Thymus (tissue), 11 donors: Measurements from ENCODE around the gene TRAF5. TPM values are rescaled to one million over a fixed set of nuclear protein-coding genes. Genes with fewer than 3 reads are reported as not detected.
A peak's percentile ranks its signal among the peaks of the same experiment; 100 is the strongest.

Experiments
- DNase-seq, 9 donors: peaks; one replicate each; pipeline ENCODE4 v3.0.0-alpha.2; 2013; ENCODE audit warnings: low spot score in 9 of 9, low read depth in 6 of 9, missing footprints in 1 of 9
- H3K27ac ChIP-seq, 2 donors: one replicate each; pipeline ENCODE4 v1.5.1; 2013; ENCODE audit warnings: control low read depth in 1 of 2, low read depth in 1 of 2, low read length in 1 of 2, mild to moderate bottlenecking in 1 of 2, moderate library complexity in 1 of 2
- H3K27me3 ChIP-seq, 2 donors: one replicate each; pipeline ENCODE4 v1.5.1; 2013; ENCODE audit warnings: low read length in 1 of 2; ENCODE audit not compliant: control insufficient read depth in 2 of 2, insufficient read depth in 1 of 2
- H3K36me3 ChIP-seq, 2 donors: one replicate each; pipeline ENCODE4 v1.5.1; 2013; ENCODE audit warnings: low read length in 1 of 2, mild to moderate bottlenecking in 1 of 2, moderate library complexity in 1 of 2; ENCODE audit not compliant: control insufficient read depth in 2 of 2, insufficient read depth in 2 of 2
- H3K4me1 ChIP-seq, 2 donors: one replicate each; pipeline ENCODE4 v1.5.1; 2013; ENCODE audit warnings: low read length in 2 of 2; ENCODE audit not compliant: control insufficient read depth in 2 of 2, insufficient read depth in 2 of 2
- H3K4me3 ChIP-seq, 2 donors: one replicate each; pipeline ENCODE4 v1.5.1; 2013; ENCODE audit warnings: low read length in 2 of 2, control low read depth in 1 of 2, mild to moderate bottlenecking in 1 of 2
- H3K9me3 ChIP-seq, 2 donors: one replicate each; pipeline ENCODE4 v1.5.1; 2013; ENCODE audit warnings: low read length in 1 of 2, mild to moderate bottlenecking in 1 of 2; ENCODE audit not compliant: control insufficient read depth in 2 of 2, insufficient read depth in 1 of 2
- WGBS: extraction: QIAGEN DNeasy Blood & Tissue Kit; methylation state at CpG from one replicate; pipeline ENCODE4 v1.1.7; 2013; 5-methylcytosine and 5-hydroxymethylcytosine counted together
- polyA plus RNA-seq: library from polyadenylated mRNA; stranded (reverse); fragments of 200-250 nt; gene quantifications from one replicate; pipeline ENCODE4 v1.2.3, GENCODE V29; 2013
- total RNA-seq: library from RNA; stranded (reverse); fragments of 120-200 nt; gene quantifications from one replicate; pipeline ENCODE4 v1.2.4, GENCODE V29; 2013
- donor health status: healthy.

The TRAF5 gene
- total and polyA plus RNA-seq, 2 donors = 17.0 to 47.6 TPM

- peaks cover 13 to 32% of the 10 kb centered on the region in 2 donors for H3K36me3 ChIP-seq
- H3K4me3 ChIP-seq = no peak overlapping the region
- 97% methylated on average over 2 of the region's 2 CpGs for WGBS
- H3K27ac ChIP-seq = no peak overlapping the region
- H3K9me3 ChIP-seq = no peaks in the 10 kb centered on the region
- no peak for DNase-seq
- H3K4me1 ChIP-seq = no peaks in the 10 kb centered on the region
- H3K27me3 ChIP-seq = no peaks in the 10 kb centered on the region
Measured at GRCh38 chr1:211375949-211376348, 49.3 kb downstream of the TRAF5 start.

DNA sequence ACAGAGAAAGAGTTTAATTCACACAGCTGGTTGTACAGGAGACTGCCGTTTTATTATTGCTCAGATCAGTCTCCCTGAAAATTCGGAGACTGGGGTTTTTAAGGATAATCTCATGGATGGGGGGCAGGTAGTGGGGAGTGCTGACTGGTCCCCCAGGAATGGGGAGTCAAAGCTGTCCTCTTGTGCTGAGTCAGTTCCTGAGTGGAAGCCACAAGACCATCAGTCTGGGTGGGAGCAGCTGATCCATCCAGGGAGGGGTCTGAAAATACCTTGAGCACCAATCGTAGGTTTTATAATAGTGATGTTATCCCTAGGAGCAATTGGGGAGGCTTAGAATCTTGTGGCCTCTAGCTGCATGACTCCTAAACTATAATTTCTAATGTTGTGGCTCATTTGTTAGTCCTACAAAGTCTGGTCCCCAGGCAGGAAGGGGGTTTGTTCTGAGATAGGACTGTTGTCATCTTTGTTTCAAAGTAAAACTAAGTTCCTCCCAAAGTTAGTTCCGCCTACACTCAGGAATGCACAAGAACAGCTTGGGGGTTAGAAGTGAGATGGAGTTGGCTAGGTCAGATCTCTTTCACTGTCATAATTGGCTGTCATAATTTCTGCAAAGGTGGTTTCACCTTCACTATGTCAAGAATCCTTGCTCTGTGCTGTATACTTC, 50.3 kb downstream of the TRAF5 start:
- no peaks in the 10 kb centered on the region for H3K4me1 ChIP-seq
- WGBS = 93% methylated on average over 4 of the region's 4 CpGs
- H3K4me3 ChIP-seq = no peak overlapping the region
- H3K27ac ChIP-seq = no peak overlapping the region
- H3K36me3 ChIP-seq = peaks cover 13 to 25% of the 10 kb centered on the region in 2 donors
- H3K27me3 ChIP-seq = no peaks in the 10 kb centered on the region
- H3K9me3 ChIP-seq = no peaks in the 10 kb centered on the region
- DNase-seq = no peak

GRCh38 chr1:211377539-211378450, 51.2 kb downstream of the TRAF5 start:
- Histone ChIP-seq H3K9me3 (peaks cover 0 to 1% of the 10 kb centered on the region in 2 donors), H3K27ac (peak overlapping the region in 1 of 2 donors; percentile 2), H3K4me1 (peaks cover 0 to under 1% of the 10 kb centered on the region in 2 donors), H3K4me3 (no peak overlapping the region), H3K27me3 (peaks cover 0 to under 1% of the 10 kb centered on the region in 2 donors), H3K36me3 (peaks cover 9 to 20% of the 10 kb centered on the region in 2 donors)
- WGBS = 93% methylated on average over 4 of the region's 4 CpGs
- no peak for DNase-seq

GRCh38 chr1:211378844-211379243, 52.2 kb downstream of the TRAF5 start:
- Histone ChIP-seq H3K4me3 (no peak overlapping the region), H3K27me3 (peaks cover 0 to 2% of the 10 kb centered on the region in 2 donors), H3K36me3 (peaks cover 9 to 19% of the 10 kb centered on the region in 2 donors), H3K4me1 (peaks cover 0 to 5% of the 10 kb centered on the region in 2 donors), H3K27ac (peak overlapping the region in 1 of 2 donors; percentile 20), H3K9me3 (peaks cover 0 to 1% of the 10 kb centered on the region in 2 donors)
- DNase-seq = no peak
- 93% methylated on average over 4 of the region's 4 CpGs for WGBS

GRCh38 chr1:211379446-211379845, 52.8 kb downstream of the TRAF5 start:
- no peak overlapping the region for H3K4me3 ChIP-seq
- no peak overlapping the region for H3K27ac ChIP-seq
- peaks cover 0 to 2% of the 10 kb centered on the region in 2 donors for H3K27me3 ChIP-seq
- peaks cover 9 to 13% of the 10 kb centered on the region in 2 donors for H3K36me3 ChIP-seq
- no peak for DNase-seq
- peaks cover 0 to 1% of the 10 kb centered on the region in 2 donors for H3K9me3 ChIP-seq
- peaks cover 0 to 5% of the 10 kb centered on the region in 2 donors for H3K4me1 ChIP-seq

DNA sequence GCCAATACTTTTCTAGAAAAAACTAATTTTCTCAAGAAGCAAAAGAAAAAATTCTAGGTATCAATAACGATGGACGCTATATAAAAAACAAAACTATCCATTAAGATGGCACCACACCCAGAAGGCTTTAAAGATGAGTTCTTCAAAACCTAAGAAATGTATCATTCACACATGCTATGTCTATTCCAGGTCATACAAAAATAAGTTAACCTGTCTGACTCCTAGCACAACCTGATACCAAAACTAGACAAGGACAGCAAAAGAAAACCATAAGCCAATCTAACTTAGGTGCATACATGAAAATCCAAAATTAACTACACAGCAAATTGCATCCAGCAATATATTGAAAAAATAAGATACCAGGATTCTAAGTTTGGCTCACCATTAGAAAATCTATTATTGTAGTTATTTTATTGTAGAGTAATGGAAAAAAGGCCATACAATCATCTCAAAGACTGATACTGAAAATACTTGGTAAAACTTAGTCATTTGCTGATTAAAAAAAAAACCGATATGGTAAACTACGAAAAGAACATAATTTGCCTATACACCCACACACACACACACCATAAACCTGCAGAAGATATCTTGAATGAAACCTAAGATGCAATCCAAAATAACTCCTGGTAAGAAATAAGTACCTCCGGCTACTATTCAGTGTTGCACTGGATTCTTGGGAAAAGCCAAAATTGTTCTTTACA, 55.0 kb downstream of the TRAF5 start:
- Histone ChIP-seq H3K36me3 (no peaks in the 10 kb centered on the region), H3K4me3 (no peak overlapping the region), H3K27ac (no peak overlapping the region), H3K4me1 (peaks cover 0 to 5% of the 10 kb centered on the region in 2 donors), H3K27me3 (peaks cover 0 to 2% of the 10 kb centered on the region in 2 donors), H3K9me3 (peaks cover 0 to 1% of the 10 kb centered on the region in 2 donors)
- 92% methylated on average over 5 of the region's 5 CpGs for WGBS
- peak in 1 of 9 donors; percentile 10 for DNase-seq

DNA sequence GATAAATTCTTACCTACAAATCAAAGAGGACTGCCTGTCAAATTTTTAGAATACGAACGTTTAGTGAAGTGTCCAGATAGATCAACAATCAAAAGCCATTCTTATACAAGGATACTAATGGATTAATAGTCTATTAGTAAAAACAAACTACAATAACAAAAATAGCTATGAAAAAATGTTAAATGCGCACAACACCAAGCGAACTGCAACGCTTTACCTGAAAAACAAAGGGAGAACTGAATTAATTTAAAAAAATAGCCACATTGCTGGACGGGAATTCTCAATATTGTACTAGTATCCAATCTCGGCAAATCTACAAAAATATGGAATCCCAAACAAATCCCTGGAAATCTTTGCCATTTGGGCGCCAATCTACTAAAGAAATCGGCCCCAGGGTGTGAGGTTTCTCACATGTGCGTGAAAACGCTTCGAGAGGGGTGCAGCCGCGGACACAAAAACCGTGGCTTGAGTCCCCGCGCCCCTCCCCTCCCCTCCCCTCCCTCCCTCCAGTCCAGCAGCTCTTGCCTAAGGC, 55.6 kb downstream of the TRAF5 start:
- H3K27ac ChIP-seq = peak overlapping the region in 1 of 2 donors; percentile 52
- H3K27me3 ChIP-seq = peaks cover 0 to 2% of the 10 kb centered on the region in 2 donors
- peaks cover 0 to 5% of the 10 kb centered on the region in 2 donors for H3K4me1 ChIP-seq
- peak overlapping the region; percentile 86 to 90 for H3K4me3 ChIP-seq
- DNase-seq = peak in 1 of 9 donors; percentile 7
- no peaks in the 10 kb centered on the region for H3K36me3 ChIP-seq
- peaks cover 0 to 1% of the 10 kb centered on the region in 2 donors for H3K9me3 ChIP-seq
- 29% methylated on average over 17 of the region's 17 CpGs for WGBS

DNA sequence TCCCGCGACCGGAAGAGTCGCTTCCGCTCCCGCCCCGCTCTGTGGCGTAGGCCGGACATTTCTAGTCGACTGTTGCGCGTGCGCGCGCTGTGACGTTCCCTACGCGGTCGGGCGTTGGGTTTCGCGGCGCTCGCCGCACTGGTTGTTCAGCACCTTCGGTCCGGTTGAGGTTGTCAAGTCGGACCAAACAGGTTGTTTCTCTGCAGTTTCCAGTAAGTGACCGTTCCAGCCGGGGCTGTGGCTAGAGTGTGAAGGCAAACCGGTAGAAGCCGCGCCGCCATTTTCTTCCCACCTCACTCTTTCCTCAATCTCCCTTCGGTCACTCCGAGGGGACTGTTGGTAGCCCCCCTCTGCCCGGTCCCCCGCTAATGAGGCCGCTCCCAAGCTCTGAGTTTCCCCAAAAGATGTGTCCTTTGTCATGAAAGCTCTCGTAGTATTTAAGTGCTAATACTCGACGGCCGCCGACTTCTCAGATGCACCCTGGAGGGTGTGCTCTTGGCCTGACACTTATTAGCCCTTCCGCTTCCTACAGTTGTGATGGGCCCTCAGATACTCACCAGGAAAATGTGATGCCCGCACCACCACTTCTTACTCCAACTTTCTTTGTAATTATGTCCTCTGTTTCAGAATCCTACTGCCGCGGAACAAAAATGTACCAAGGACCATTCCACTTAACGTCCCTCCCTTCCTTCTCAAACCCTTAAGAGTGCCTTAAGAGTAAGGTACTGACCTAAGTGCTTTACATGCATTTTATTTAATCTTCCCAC, 56.3 kb downstream of the TRAF5 start:
- DNase-seq = peak; percentile 64 to 88 (median 75)
- peak overlapping the region; percentile 86 to 90 for H3K4me3 ChIP-seq
- H3K27me3 ChIP-seq = peaks cover 0 to 2% of the 10 kb centered on the region in 2 donors
- WGBS = 7% methylated on average over 49 of the region's 49 CpGs
- H3K4me1 ChIP-seq = peaks cover 0 to 5% of the 10 kb centered on the region in 2 donors
- H3K9me3 ChIP-seq = peaks cover 0 to 1% of the 10 kb centered on the region in 2 donors
- H3K27ac ChIP-seq = peak overlapping the region; percentile 79 to 98
- H3K36me3 ChIP-seq = no peaks in the 10 kb centered on the region
